Activated CD4-positive, alpha-beta T cell treated with anti-CD3 and anti-CD28 coated beads, Interleukin-2, amount 50 U/mL, for 1 hour (primary cell): ENCODE data around the gene DDX51.

Experiments
- DNase-seq: peaks from one replicate; pipeline ENCODE4 v3.0.0-alpha.2; 2020

Gene DDX51

DNA sequence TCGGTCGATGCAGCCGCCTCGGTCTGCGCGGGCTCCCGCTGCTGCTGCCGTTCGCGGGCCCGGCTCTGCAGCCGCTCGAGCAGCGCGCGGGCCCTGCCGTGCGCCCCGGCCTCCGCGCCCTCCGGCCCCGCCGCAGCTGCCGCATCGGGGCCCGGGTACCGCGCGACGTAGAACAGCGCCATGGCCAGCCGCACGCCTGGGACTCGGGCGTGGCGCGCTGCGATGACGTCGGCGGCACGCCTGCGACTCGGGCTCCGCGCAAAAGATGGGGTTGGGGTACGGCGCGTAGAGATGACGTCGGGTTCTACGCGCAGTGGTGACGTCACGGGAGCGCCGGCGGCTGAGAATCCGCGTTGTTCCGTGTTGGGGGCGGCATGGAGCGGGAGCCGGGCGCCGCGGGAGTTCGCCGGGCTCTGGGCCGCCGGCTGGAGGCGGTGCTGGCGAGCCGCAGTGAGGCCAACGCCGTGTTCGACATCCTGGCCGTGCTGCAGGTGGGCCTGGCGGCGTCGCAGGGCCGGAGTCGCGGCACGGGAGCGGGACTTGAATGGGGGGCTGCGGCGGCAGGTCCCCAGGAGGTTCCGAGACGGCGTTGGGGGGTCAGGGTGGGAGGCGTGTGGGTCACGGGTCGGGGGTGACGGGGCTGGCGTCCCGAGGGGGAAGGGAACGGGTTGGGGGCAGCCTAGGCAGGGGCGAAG, at the start of gene DDX51, which contains the start of gene NOC4L:
TSS of gene DDX51 (minus strand) at position 205 of the 695 bp plus-strand sequence. CDS start at position 182, 23 bp downstream.
TSS of gene NOC4L (plus strand) at position 343 of the 695 bp plus-strand sequence. CDS start at position 375, 32 bp downstream.
- peak; percentile 96 for DNase-seq

- no peak for DNase-seq
Observed at GRCh38 chr12:132191715-132192553, 47.8 kb upstream of the DDX51 start.

DNA sequence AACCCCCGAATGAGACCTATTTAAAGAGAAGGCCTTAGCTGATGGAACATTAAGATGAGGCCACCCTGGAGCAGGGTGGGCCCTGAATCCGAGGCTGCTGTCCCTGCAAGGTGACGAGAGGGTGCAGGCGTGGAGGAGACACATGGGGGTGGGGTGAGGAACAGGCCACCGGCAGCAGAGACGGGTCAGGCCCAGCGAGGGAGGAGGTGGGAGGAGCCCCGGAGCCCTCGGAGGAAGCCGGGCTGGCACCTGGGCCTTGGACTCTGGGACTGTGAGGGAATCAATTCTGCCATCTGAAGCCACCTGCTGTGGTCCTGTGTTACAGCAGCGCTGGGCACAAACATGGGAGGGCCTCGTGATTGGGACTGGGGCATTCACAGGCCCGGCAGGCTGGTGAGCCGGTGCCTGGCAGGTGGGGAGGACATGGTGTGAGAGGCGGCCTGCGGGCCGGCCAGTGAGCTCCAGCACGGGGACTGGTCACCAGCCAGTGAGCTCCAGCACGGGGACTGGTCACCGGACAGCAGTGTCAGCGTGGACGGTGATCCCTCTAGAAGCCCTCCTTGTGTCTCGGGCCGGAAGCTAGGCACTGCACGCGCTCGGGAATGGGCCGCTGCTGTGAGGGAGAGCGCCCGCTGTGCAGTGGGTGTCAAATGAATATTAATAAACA, 46.8 kb upstream of the DDX51 start:
- no peak for DNase-seq

DNA sequence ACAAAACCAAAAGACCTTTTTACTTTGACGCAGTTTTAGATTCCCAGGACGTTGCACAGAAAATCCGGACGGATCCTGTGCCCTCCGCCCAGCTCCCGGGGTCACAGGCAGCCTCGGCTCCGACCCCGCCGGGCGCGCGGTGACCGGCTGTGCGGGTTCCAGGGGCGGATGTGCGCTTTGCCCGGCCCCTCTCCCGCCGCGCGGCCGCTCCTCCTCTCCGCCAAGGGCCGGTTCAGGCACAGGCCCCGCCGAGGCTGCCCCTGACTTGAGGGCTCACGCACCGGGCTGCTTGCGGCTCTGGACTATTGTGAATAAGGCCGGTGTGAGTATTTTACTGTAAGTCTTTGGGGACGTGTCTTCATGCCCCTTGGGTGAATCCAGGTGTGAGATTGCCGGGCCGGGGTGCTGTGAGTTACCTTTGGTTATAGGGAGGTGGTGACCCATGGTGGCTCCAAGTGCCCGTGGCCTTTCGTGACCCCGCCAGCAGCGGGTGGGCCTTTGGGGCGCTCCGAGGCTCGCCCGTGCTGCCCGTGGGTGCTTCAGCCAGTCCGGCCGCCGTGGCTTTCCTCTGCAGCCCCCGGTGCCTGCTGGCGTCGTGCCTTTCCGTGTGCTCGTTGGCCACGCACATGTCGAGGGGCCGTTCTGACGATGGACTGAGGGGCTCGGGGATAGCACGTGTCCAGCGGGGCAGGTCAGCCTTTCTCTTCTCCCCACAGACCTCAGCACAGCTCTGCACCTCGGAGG, 46.1 kb upstream of the DDX51 start:
- DNase-seq = no peak

DNA sequence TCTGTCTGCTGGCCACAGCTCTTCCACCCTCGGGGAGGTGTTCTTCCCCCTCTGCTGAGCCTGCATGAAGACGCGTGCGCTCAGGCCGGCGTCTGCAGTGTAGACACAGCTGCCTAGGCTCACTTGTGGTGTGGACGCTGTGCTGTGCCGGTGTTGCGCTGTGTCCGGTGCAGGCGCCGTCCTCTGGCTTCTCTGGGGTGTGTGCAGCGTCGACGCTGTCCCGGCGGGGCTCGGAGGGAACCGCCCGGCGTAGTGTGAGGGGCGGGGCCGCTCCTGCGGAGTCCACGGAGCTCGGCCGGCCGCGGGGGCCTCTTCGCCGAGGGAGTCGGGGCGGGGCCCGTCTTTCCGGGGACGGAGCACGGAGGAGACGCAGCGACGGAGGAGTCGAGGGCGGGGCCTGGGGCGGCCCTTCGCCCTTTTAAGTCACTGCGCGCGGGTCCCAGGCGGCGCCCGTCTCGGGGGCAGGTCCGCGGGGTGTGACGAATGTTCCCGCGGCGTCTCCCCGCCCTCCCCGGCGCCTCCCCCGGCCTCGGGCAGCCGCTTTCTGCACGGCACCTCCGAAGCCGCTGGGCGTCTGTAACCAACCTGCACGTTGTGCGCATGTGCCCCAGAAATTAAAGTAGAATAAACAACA, 45.4 kb upstream of the DDX51 start:
- peak; percentile 94 for DNase-seq

GRCh38 chr12:132188916-132189325, 44.8 kb upstream of the DDX51 start:
- DNase-seq = peak; percentile 20

- DNase-seq = no peak
Observed at GRCh38 chr12:132188451-132188901, 44.4 kb upstream of the DDX51 start.

- no peak for DNase-seq
Observed at GRCh38 chr12:132187646-132188450, 43.7 kb upstream of the DDX51 start.

- no peak for DNase-seq
Observed at GRCh38 chr12:132186857-132187620, 42.9 kb upstream of the DDX51 start.

- no peak for DNase-seq
Observed at GRCh38 chr12:132186208-132186856, 42.2 kb upstream of the DDX51 start.

DNA sequence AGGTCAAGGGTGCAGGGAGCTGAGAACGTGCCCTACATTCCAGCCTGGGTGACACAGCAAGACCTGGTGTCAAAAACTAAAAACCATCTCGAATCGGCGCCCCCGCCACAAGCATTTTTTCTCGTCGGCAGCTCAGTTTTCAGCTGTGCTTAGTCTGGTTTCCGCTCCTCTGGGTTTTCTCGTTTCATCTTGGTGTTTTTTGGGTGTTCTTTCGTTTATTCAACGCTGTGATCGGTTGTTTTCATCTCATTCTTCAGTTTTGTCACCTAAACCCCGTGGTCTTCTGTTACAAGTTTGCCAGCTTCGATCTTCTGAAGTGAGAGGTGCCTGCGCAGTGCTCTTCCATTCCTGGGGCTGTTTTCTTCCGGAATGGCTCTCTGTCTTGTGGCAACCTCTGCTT, 41.6 kb upstream of the DDX51 start:
- DNase-seq = peak; percentile 43

GRCh38 chr12:132182711-132183365, 38.7 kb upstream of the DDX51 start:
- no peak for DNase-seq

DNA sequence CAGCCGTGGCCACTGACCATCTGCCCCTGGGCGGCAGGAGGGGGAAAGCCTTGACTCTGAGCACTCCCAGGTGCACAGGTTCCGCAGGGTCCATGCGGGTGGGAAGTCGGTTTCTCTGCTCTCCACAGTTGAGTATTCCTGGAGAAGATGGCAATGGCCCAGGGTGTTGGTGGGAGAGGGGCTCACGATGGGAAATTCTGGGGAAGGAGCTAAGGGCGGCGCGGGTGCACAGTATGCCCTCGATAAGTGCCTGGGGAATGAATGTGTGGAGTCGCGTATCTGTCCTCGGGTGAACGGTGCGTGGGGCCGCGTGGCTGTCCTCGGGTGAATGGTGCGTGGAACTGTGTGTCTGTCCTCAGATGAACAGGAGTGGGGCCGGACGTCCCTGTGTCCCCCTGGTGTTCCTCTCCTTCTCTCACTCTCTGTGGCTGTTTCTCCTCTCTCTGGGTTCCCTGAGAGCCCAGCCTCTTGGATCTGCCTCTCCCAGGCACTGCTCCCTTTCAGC, 38.1 kb upstream of the DDX51 start:
- no peak for DNase-seq

GRCh38 chr12:132181570-132182200, 37.6 kb upstream of the DDX51 start:
- no peak for DNase-seq

- no peak for DNase-seq
Observed at GRCh38 chr12:132180648-132181546, 36.8 kb upstream of the DDX51 start.

DNA sequence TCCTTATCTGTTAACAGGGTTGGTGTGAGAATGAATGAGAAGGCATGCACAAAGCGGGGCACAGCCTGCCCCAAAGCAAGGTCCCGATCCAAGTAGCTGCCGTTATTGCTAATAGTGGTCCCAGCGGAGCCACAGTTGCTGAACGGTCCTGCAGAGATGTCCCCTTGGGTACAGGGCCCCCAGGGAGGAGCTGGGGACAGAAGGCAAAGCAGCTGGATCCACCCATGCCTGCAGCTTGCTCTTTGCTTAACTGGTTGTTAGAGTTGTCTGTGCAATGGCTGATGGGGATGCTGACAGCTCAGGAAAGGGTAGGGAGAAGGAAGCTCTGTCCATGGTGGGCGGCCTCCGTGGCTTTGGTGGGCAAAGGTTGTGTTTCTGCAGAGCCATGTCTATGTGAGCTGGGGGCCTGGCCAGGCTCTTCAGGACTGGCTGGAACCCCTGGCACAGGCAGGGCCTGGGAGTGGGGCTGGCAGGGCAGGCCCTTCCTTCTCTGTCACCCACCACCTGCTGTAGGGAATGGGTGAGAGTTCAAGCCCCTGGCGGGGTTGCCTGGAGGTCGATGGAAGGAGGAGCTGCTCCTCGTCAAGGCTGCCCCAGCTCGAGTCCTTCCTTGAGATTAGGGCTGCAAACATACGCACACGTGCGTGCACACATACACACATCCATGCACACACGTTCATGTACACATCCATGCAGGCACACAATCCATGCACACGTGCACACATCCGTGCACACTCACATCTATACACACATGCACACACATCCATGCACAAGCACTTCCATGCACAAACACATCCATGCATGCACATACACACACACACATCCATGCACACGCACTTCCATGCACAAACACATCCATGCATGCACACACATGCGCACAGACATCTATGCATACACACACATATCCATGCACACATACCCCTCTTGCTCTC, 35.6 kb upstream of the DDX51 start:
- no peak for DNase-seq
